DMS114 treated with DMSO at 0.1 percent for 48 hours (cell line): ENCODE results near the gene IQGAP3.

Experiments
- DNase-seq: peaks from one replicate; lab custom pipeline; 2025; ENCODE audit not compliant: unreplicated experiment; lab: John Stamatoyannopoulos, UW

Gene IQGAP3

GRCh38 chr1:156546267-156546666 is 26.1 kb downstream of the IQGAP3 start:
- no peak for DNase-seq

GRCh38 chr1:156544592-156545102 is 27.7 kb downstream of the IQGAP3 start:
- no peak for DNase-seq

GRCh38 chr1:156543066-156543465 is 29.3 kb downstream of the IQGAP3 start:
- no peak for DNase-seq

GRCh38 chr1:156540955-156541354 is 31.4 kb downstream of the IQGAP3 start:
- no peak for DNase-seq

GRCh38 chr1:156539818-156540355 is 32.5 kb downstream of the IQGAP3 start:
- no peak for DNase-seq

- DNase-seq, result no peak
Observed at GRCh38 chr1:156538711-156539440, 33.5 kb downstream of the IQGAP3 start.

GRCh38 chr1:156537027-156537426 is 35.3 kb downstream of the IQGAP3 start:
- no peak for DNase-seq

- no peak for DNase-seq
Observed at GRCh38 chr1:156534424-156535060, 37.8 kb downstream of the IQGAP3 start.

GRCh38 chr1:156533568-156534220 is 38.7 kb downstream of the IQGAP3 start:
- no peak for DNase-seq

GRCh38 chr1:156532374-156532773 is 40.0 kb downstream of the IQGAP3 start:
- DNase-seq, result no peak

- DNase-seq, result no peak
Observed at GRCh38 chr1:156530006-156530405, 42.4 kb downstream of the IQGAP3 start.

- DNase-seq, result no peak
Observed at GRCh38 chr1:156528875-156529425, 43.4 kb downstream of the IQGAP3 start.

- no peak for DNase-seq
Observed at GRCh38 chr1:156528231-156528630, 44.1 kb downstream of the IQGAP3 start.

GRCh38 chr1:156527584-156527983 is 44.8 kb downstream of the IQGAP3 start:
- DNase-seq, result no peak

GRCh38 chr1:156525856-156526489 is 46.4 kb downstream of the IQGAP3 start:
- DNase-seq, result no peak

- DNase-seq, result no peak
Observed at GRCh38 chr1:156525071-156525501, 47.3 kb downstream of the IQGAP3 start.

GRCh38 chr1:156524481-156524869 is 47.9 kb downstream of the IQGAP3 start:
- no peak for DNase-seq

GRCh38 chr1:156523801-156524480 is 48.4 kb downstream of the IQGAP3 start:
- DNase-seq, result no peak

- DNase-seq, result no peak
Observed at GRCh38 chr1:156522443-156522970, 49.9 kb downstream of the IQGAP3 start.

- no peak for DNase-seq
Observed at GRCh38 chr1:156517748-156518147, 54.6 kb downstream of the IQGAP3 start.
